T-helper 1 cell treated with Interleukin-12 subunit alpha and Interleukin-12 subunit beta and Interleukin-4 antibody, amounts not matched to agents 30 μg/mL and 1 μg/mL, for 36 hours (primary cell): ENCODE data around the gene NAA15.
"Not testable (repeated sequence)": the region's sequence is repeated elsewhere in the genome, so short reads cannot be mapped to it uniquely, and the experiment has no call there.

ENCODE experiments used
- H3K27ac Mint-ChIP-seq: one replicate; pipeline ENCODE4 v1.8.0; 2021; ENCODE audit warnings: mild to moderate bottlenecking, mixed read lengths
- H3K27me3 Mint-ChIP-seq: one replicate; pipeline ENCODE4 v1.8.0; 2021; ENCODE audit warnings: low read depth, mixed read lengths
- H3K36me3 Mint-ChIP-seq: one replicate; pipeline ENCODE4 v1.8.0; 2021; ENCODE audit warnings: low read depth, mixed read lengths
- H3K4me1 Mint-ChIP-seq: one replicate; pipeline ENCODE4 v1.8.0; 2021; ENCODE audit warnings: low read depth, mixed read lengths
- H3K4me3 Mint-ChIP-seq: one replicate; pipeline ENCODE4 v1.8.0; 2021; ENCODE audit warnings: mild to moderate bottlenecking, moderate library complexity, mixed read lengths
- H3K9me3 Mint-ChIP-seq: one replicate; pipeline ENCODE4 v1.8.0; 2021; ENCODE audit warnings: mixed read lengths

Gene NAA15

DNA sequence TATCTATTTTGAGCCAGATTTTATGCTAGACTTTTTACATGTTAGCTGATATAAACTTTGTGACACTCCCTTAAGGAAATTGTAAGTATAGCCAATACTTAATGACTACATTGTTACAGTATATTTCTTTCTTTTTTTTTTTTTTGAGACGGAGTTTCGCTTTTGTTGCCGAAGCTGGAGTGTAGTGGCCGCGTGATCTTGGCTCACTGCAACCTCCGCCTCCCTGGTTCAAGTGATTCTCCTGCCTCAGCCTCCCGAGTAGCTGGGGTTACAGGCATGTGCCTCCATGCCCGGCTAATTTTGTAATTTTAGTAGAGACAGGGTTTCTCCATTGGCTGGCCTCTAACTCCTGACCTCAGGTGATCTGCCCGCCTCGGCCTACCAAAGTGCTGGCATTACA is 12.1 kb downstream of the NAA15 start:
- not testable (repeated sequence) for H3K9me3 Mint-ChIP-seq, H3K27me3 Mint-ChIP-seq, H3K36me3 Mint-ChIP-seq, H3K4me3 Mint-ChIP-seq
- Mint-ChIP-seq H3K27ac (peak overlapping the region; percentile 6), H3K4me1 (peaks cover 52% of the 10 kb centered on the region)

DNA sequence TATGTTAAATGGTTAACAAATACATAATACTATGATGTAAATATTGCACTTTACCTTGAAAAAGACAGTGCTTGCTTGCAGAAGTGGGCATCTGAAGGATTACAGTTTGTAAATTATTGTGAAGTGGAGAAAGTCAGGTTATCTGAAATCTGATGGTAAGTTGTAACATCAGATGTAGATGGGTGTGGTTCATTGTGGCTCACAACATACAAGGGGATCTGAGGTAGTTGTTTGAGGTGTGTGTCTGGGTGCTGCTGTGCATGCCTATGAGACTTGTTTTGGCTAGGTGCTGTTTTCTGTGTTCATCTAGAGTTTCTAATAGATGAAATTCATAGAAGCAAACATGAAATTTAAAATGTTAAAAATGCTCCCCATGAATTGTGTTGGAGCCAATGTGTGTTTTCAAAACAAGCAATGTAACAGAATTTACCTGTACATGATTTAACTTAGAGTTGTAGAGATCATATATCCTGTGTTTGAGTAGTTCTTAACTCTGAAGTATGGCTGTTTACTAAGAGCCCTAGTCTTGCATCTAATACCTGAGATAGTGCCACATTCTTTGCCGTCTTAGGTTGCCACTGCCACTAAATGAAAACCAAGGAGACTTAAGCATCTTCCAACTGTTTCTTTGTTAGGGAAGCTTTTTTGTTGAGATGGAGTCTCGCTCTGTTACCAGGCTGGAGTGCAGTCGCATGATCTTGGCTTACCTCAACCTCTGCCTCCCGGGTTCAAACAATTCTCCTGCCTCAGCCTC is 12.9 kb downstream of the NAA15 start:
- Mint-ChIP-seq H3K27me3 (no peaks in the 10 kb centered on the region), H3K36me3 (peaks cover 7% of the 10 kb centered on the region), H3K4me1 (peaks cover 52% of the 10 kb centered on the region), H3K9me3 (no peaks in the 10 kb centered on the region), H3K27ac (peak overlapping the region; percentile 49), H3K4me3 (no peak overlapping the region)

DNA sequence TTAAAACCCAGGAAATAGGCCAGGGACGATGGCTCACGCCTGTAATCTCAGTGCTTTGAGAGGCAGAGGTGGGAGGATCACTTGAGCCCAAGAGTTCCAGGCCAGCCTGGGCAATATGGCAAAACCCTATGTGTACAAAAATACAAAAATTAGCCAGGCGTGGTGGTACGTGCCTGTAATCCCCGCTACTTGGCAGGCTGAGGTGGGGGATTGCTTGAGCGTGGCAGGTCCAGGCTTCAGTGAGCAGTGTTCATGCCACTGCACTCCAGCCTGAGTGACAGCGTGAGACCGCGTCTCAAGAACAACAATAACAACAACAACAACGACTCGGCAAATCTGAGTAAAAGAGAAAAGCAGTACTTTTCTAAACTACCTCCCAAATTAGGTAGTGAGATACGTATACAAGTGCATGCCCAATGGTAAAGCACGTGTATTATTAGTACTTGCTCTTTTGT is 13.9 kb downstream of the NAA15 start:
- Mint-ChIP-seq H3K27ac (no peak overlapping the region), H3K4me1 (peaks cover 56% of the 10 kb centered on the region), H3K4me3 (peak overlapping the region; percentile 6), H3K9me3 (peaks cover 5% of the 10 kb centered on the region), H3K27me3 (no peaks in the 10 kb centered on the region), H3K36me3 (peaks cover 10% of the 10 kb centered on the region)

DNA sequence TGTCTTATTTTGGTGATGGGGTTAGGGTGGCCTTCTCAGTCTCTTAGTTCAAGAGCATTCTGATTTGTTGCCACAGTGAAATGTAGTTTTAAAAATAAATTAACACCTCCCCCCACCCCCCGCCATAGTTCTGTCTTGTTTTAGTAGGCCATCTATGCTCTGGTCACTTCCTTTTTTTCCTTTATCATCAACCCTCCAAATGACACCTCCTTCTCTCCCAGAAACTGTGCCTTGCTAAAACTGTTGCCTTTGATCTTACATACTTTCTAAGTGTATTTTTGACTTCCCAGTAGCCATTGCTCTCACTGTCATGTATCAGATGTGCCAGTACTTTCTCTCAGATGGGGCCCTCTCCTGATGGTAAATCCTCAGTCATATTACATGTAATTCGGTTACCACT is 15.4 kb downstream of the NAA15 start:
- Mint-ChIP-seq H3K4me3 (peak overlapping the region; percentile 11), H3K36me3 (peaks cover 13% of the 10 kb centered on the region), H3K27ac (peak overlapping the region; percentile 50), H3K9me3 (peaks cover 5% of the 10 kb centered on the region), H3K27me3 (no peaks in the 10 kb centered on the region), H3K4me1 (peaks cover 51% of the 10 kb centered on the region)

DNA sequence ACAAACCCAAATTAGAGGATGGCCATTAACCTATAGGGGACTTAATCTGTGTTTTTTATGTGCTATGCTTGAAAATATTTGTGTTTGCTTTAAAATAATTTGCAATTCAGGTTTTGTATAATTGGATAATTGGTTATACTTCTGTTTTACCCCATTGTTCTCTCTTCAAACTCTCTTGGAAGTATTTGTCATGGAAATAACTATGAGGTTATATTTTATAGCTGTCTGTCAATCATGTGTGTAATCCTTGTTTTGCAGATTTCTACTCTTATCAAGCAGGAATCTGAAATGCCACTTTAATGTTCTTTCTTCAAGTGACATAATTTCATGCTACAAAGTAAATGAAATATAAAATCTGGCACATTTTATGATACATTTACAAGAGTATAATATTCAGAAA is 16.3 kb downstream of the NAA15 start:
- H3K9me3 Mint-ChIP-seq, result peaks cover 11% of the 10 kb centered on the region
- H3K27me3 Mint-ChIP-seq, result no peaks in the 10 kb centered on the region
- H3K4me1 Mint-ChIP-seq, result peaks cover 50% of the 10 kb centered on the region
- H3K4me3 Mint-ChIP-seq, result no peak overlapping the region
- no peak overlapping the region for H3K27ac Mint-ChIP-seq
- peaks cover 20% of the 10 kb centered on the region for H3K36me3 Mint-ChIP-seq

DNA sequence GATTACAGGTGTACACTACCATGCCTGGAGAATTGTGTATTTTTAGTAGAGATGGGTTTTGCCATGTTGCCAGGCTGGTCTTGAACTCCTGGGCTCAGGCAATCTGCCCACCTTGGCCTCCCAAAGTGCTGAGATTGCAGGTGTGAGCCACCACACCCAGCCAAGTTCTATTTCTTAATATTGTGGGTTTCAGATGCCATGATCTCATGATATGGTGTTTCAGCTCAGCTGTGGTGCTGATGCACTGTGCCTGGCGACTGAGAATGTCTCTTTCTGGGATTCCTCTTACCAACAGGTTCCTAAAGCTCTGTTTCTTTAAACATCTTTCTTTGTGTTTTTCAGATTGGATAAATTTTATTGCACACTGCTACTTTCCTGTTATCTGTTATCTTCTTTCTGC is 18.3 kb downstream of the NAA15 start:
- peaks cover 11% of the 10 kb centered on the region for H3K9me3 Mint-ChIP-seq
- no peaks in the 10 kb centered on the region for H3K27me3 Mint-ChIP-seq
- H3K36me3 Mint-ChIP-seq, result peaks cover 20% of the 10 kb centered on the region
- no peak overlapping the region for H3K4me3 Mint-ChIP-seq
- H3K4me1 Mint-ChIP-seq, result peaks cover 43% of the 10 kb centered on the region
- H3K27ac Mint-ChIP-seq, result no peak overlapping the region

DNA sequence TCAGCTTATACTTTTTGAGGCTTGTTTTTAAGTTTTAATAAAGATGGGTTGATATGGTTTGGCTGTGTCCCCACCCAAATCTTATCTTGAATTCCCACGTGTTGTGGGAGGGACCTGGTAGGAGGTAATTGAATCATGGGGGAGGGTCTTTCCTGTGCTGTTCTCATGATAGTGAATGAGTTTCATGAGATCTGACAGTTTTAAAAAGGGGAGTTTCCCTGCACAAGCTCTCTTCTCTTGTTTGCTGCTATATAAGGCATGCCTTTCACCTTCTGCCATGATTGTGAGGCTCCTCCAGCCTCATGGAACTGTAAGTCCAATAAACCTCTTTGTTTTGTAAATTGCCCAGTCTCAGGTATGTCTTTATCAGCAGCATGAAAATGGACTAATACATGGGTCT is 20.8 kb downstream of the NAA15 start:
- H3K9me3 Mint-ChIP-seq, result peaks cover 11% of the 10 kb centered on the region
- not testable (repeated sequence) for H3K27me3 Mint-ChIP-seq, H3K4me3 Mint-ChIP-seq, H3K27ac Mint-ChIP-seq
- peaks cover 16% of the 10 kb centered on the region for H3K36me3 Mint-ChIP-seq
- H3K4me1 Mint-ChIP-seq, result peaks cover 29% of the 10 kb centered on the region

DNA sequence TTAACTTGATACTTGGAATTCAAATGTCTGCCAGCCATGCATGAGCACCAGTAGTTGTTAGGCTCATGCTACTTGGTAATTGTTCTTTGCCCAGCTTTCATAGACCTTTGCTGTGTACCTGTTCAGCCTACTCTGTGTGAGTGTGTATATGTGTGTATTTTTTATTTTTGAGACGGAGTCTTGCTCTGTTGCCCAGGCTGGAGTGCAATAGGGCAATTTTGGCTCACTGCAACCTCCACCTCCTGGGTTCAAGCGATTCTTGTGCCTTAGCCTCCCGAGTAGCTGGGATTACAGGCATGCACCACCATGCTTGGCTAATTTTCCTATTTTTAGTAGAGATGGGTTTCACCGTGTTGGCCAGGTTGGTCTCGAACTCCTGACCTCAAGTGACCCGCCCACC is 21.2 kb downstream of the NAA15 start:
- not testable (repeated sequence) for H3K27me3 Mint-ChIP-seq, H3K4me3 Mint-ChIP-seq, H3K27ac Mint-ChIP-seq
- Mint-ChIP-seq H3K9me3 (peaks cover 11% of the 10 kb centered on the region), H3K4me1 (peaks cover 27% of the 10 kb centered on the region), H3K36me3 (peaks cover 15% of the 10 kb centered on the region)

DNA sequence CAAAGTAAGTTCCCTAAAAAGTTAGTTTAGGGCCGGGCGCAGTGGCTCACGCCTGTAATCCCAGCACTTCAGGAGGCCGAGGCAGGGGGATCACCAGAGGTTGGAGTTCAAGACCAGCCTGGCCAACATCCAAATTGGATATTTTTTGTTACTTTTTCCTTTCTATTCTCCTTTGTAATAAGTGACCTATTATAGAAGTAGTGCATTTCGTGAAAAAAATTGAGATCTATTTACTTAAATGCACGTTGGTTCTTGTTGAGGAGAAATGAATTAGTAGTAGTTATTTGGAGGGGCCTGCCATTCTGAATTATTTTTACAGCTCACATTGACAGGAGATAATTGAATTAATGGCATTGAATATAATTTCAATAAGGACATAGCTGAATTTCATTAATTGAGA is 23.3 kb downstream of the NAA15 start:
- H3K4me3 Mint-ChIP-seq, result no peak overlapping the region
- peaks cover 22% of the 10 kb centered on the region for H3K36me3 Mint-ChIP-seq
- H3K4me1 Mint-ChIP-seq, result peaks cover 30% of the 10 kb centered on the region
- peaks cover 18% of the 10 kb centered on the region for H3K9me3 Mint-ChIP-seq
- H3K27me3 Mint-ChIP-seq, result no peaks in the 10 kb centered on the region
- H3K27ac Mint-ChIP-seq, result no peak overlapping the region

DNA sequence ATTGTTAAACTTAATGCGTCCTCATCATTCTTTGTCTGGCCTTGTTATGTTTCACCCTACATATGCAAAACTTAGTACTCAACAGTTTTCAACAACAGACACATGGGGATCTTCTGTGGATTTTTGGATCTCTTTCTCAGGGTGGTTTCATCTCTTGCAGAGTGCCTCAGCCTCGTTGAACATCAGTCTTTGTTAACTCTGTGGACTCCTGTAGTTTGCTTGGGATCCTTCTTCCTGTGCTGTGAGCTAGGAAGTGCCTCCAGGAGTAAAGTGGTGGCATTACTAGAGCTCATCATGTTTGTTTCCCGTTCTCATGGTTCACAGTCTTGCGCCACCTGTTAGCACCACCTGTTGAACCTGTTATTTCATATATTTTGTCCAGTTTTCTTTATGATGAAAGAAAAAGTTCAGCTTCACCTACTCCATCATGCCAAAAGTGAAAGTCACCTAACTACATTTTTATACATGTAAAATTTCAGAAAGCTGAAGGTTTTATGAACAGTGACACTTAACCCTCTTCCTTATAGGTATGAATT is 28.4 kb downstream of the NAA15 start:
- H3K9me3 Mint-ChIP-seq, result peaks cover 10% of the 10 kb centered on the region
- H3K4me1 Mint-ChIP-seq, result peaks cover 20% of the 10 kb centered on the region
- H3K27ac Mint-ChIP-seq, result no peak overlapping the region
- no peak overlapping the region for H3K4me3 Mint-ChIP-seq
- no peaks in the 10 kb centered on the region for H3K27me3 Mint-ChIP-seq
- H3K36me3 Mint-ChIP-seq, result peaks cover 15% of the 10 kb centered on the region

DNA sequence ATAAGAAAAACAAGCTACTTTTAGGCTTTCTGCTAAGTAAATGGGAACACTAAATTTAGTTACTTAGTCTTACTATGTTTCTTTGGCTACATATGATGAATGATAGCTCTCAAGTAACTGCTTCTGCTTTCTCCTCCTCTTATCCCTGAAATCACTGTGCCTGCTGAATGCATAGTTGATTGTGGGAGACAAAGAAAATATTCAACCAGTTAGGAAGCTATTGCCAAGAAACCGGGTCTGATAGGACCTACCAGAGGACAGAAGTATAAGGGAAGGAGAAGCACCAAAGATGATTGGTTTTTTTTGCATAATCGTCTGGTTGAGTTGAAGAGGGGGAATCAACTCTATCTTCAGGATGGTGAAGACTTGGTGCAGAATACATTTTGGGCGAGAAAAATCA is 29.0 kb downstream of the NAA15 start:
- Mint-ChIP-seq H3K27me3 (no peaks in the 10 kb centered on the region), H3K9me3 (peaks cover 10% of the 10 kb centered on the region), H3K27ac (no peak overlapping the region), H3K4me3 (no peak overlapping the region), H3K36me3 (peaks cover 16% of the 10 kb centered on the region), H3K4me1 (peaks cover 18% of the 10 kb centered on the region)

DNA sequence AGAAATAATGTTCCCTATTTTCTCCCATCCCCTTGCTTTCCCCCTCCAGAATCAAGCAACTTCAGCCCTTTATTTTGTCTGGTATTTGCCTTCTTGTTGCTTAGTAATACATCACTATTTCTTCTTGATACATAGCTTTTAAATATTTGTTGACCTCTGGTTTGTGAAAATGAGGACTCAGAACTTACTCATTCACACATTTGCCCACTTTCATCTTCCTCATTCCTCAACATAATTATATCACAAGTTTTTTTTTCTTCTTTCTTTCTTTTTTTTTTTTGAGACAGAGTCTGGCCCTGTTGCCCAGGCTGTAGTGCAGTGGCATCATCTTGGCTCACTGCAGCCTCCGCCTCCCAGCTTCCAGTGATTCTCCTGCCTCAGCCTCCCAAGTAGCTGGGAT is 29.9 kb downstream of the NAA15 start:
- no peak overlapping the region for H3K27ac Mint-ChIP-seq
- H3K4me1 Mint-ChIP-seq, result peaks cover 18% of the 10 kb centered on the region
- no peaks in the 10 kb centered on the region for H3K27me3 Mint-ChIP-seq
- H3K4me3 Mint-ChIP-seq, result no peak overlapping the region
- H3K9me3 Mint-ChIP-seq, result peaks cover 10% of the 10 kb centered on the region
- H3K36me3 Mint-ChIP-seq, result peaks cover 19% of the 10 kb centered on the region

DNA sequence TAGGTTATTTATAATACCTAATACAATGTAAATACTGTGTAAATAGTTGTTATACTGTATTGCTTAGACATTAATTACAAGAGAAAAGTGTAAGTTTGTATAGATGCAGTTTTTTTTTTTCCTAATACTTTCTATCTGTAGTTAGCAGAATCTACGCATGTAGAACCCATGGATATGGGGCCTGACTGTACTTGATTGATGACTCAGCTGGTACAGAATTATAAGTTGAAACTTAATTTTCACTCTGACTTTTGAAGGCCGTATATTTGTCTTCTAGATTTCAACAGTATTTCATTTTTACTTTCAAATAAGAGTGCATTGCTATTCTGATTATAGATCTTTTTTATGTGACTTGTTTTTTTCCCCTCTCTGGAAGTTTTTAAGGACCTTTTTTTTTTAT is 31.7 kb downstream of the NAA15 start:
- Mint-ChIP-seq H3K36me3 (peaks cover 26% of the 10 kb centered on the region), H3K4me3 (no peak overlapping the region), H3K27me3 (no peaks in the 10 kb centered on the region), H3K4me1 (peaks cover 21% of the 10 kb centered on the region), H3K9me3 (peaks cover 10% of the 10 kb centered on the region), H3K27ac (no peak overlapping the region)

DNA sequence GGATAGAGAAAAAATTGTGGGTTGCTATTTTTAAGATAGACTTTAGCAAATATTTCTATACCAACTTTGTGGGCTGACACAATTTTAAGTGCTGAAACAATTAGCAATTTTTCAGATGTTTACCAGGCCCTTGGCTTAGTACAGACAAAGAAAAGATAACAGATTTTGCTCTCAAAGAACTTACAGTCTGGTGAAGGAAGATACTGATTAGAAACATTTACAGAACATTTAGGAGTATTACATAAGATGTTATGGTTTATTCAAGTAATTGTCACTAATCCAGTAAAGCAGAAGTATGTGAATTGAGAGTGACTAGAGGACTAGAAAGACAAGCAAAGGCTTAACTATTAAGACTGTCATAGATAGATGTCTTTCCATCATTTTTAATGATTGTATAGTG is 36.3 kb downstream of the NAA15 start:
- peaks cover 26% of the 10 kb centered on the region for H3K36me3 Mint-ChIP-seq
- no peaks in the 10 kb centered on the region for H3K27me3 Mint-ChIP-seq
- no peak overlapping the region for H3K27ac Mint-ChIP-seq
- no peak overlapping the region for H3K4me3 Mint-ChIP-seq
- H3K4me1 Mint-ChIP-seq, result peaks cover 6% of the 10 kb centered on the region
- no peaks in the 10 kb centered on the region for H3K9me3 Mint-ChIP-seq

DNA sequence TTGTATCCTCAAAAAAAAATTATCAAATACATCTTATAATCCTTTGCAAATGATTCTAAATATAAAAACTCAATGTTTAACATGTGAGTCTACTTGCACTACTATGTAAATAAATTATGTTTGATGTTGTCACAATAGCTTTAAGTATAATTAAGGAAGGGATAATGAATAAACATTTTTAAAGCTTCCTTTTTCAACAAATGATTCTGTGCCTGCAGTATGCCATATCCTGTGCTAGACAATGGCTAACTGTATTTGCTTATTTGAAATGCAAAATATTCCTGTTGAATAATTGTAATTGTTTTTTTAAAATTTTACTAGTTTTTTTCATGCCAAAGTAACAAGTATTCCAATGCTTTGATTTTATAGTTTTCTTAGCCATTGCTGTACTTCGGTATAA is 60.0 kb downstream of the NAA15 start:
- Mint-ChIP-seq H3K27me3 (no peaks in the 10 kb centered on the region), H3K9me3 (no peaks in the 10 kb centered on the region), H3K27ac (no peak overlapping the region), H3K4me3 (no peak overlapping the region), H3K4me1 (peaks cover 7% of the 10 kb centered on the region), H3K36me3 (peaks cover 30% of the 10 kb centered on the region)
